Brain microvascular endothelial cell (primary cell): ENCODE measurements around the gene DOCK10.

Experiments used
- DNase-seq: peaks from one replicate; pipeline ENCODE4 v3.0.0-alpha.2; 2020
- H3K27ac ChIP-seq: fragments of 250-450 bp; sonication (Bioruptor Pico); 2 replicates; pipeline ENCODE4 v1.5.1; 2020; ENCODE audit warnings: mild to moderate bottlenecking, moderate library complexity
- H3K27me3 ChIP-seq: fragments of 250-450 bp; sonication (Bioruptor Pico); replicated peaks from 2 replicates; pipeline ENCODE4 v1.5.1; 2020; ENCODE audit warnings: mild to moderate bottlenecking
- H3K36me3 ChIP-seq: fragments of 250-450 bp; sonication (Bioruptor Pico); replicated peaks from 2 replicates; pipeline ENCODE4 v1.5.1; 2020; ENCODE audit warnings: mild to moderate bottlenecking
- H3K4me3 ChIP-seq: 2 replicates; pipeline ENCODE4 v1.5.1; 2011; ENCODE audit warnings: low read depth, mild to moderate bottlenecking, control low read depth, low read length, moderate library complexity
- in situ Hi-C: cut with HindIII; loops from 2 replicates; pipeline ENCODE4 v1.10.0; 2017; ENCODE audit warnings: low sequenced_read_pairs, low pct_ligation_motif_present
- TF ChIP-seq, protein P1 (sequence below): IDR thresholded peaks from 2 replicates; pipeline ENCODE4 v1.5.1; 2011; ENCODE audit warnings: low read depth, mild to moderate bottlenecking, moderate library complexity, low read length, control low read depth, inconsistent platforms; ENCODE audit errors: missing control alignments

The DOCK10 gene

DNA sequence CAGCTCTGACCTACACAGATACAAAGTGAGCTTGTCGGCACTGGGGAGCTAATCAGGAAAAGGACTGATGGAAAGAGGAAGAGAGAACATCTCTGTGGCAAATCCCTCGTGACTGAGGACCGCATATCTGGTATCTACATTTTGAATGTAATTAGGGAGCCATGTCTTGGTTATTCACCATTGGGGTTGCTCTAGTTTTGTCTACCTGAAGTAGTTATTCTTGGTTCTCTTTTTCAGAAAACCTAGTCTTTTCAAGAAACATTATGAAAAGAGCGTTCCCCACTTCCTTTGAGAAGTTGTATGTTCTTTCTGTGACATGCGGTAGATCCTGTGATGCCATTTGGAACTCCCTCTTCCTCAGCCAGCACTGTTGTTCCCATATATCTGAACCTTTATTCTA lies 104.4 kb downstream of the DOCK10 start:
- TF ChIP-seq, protein P1, sequence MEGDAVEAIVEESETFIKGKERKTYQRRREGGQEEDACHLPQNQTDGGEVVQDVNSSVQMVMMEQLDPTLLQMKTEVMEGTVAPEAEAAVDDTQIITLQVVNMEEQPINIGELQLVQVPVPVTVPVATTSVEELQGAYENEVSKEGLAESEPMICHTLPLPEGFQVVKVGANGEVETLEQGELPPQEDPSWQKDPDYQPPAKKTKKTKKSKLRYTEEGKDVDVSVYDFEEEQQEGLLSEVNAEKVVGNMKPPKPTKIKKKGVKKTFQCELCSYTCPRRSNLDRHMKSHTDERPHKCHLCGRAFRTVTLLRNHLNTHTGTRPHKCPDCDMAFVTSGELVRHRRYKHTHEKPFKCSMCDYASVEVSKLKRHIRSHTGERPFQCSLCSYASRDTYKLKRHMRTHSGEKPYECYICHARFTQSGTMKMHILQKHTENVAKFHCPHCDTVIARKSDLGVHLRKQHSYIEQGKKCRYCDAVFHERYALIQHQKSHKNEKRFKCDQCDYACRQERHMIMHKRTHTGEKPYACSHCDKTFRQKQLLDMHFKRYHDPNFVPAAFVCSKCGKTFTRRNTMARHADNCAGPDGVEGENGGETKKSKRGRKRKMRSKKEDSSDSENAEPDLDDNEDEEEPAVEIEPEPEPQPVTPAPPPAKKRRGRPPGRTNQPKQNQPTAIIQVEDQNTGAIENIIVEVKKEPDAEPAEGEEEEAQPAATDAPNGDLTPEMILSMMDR: no peak
- Histone ChIP-seq H3K27me3 (no peaks in the 10 kb centered on the region), H3K36me3 (no peaks in the 10 kb centered on the region), H3K4me3 (no peak overlapping the region), H3K27ac (peak overlapping the region; percentile 85)
- DNase-seq: no peak
- in situ Hi-C loops: no loop called here

DNA sequence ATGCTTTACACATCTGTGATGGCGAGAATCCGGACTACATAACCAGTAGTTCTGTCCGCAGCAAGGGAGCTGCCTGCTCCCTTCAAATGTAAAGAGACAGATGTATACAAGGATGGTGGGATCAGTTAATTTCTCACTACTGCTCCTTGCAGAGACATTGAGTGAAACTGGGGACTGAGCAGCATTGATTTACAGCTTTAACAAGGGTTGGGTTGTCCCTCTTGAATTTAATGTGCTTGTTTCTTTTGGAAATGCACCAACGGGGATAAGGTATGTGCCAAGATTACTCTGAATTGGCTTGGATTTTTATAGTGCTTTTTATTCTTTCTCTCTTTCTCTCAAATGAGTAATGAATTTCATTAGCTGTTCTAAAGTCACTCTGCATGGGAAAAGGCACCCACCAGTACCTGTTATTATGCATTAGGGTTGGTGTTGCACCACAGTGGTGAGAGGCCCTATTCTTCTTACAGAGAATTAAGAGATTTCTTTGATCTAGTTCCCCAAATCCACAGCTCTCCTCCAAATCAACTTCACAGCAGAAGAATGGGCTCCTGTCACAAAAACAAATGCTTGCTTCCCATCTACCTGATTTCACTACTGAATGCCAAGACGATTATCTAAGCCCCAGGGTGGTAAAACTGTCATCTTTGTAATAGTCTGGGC lies 107.6 kb downstream of the DOCK10 start:
- in situ Hi-C loops: no loop called here
- Histone ChIP-seq H3K4me3 (no peak overlapping the region), H3K27me3 (no peaks in the 10 kb centered on the region), H3K36me3 (peaks cover 7% of the 10 kb centered on the region), H3K27ac (no peak overlapping the region)
- TF ChIP-seq, protein P1: no peak
- DNase-seq: no peak

- Histone ChIP-seq H3K27me3 (no peaks in the 10 kb centered on the region), H3K4me3 (no peak overlapping the region), H3K36me3 (peaks cover 14% of the 10 kb centered on the region), H3K27ac (no peak overlapping the region)
- DNase-seq: no peak
- in situ Hi-C loops: no loop called here
- TF ChIP-seq, protein P1: no peak
These were observed 108.8 kb downstream of the DOCK10 start for GRCh38 chr2:224933431-224933830.

- H3K27me3 ChIP-seq: no peaks in the 10 kb centered on the region
- in situ Hi-C loops: no loop called here
- H3K36me3 ChIP-seq: peaks cover 18% of the 10 kb centered on the region
- DNase-seq: no peak
- TF ChIP-seq, protein P1: no peak
- H3K4me3 ChIP-seq: no peak overlapping the region
- no peak overlapping the region for H3K27ac ChIP-seq
These were observed 109.7 kb downstream of the DOCK10 start for GRCh38 chr2:224932522-224932921.

DNA sequence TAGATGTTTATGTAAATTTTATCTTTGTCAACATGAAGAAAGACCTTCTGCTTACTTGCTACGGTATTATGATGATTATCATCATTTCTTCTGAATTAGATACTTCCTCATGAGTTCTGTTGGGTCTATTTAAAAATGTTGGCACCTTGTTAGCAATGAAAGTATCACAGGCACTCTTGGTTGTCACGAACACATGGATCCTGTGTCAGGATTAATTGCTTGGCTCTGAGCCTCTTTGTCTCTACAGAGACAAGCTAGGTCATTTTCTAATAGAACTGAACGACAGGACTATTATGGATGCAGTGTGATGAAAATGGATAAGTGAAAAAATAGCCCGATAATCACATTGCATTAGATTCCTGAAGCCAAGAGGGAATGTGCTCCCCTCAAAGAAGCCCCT lies 110.3 kb downstream of the DOCK10 start:
- no peak for DNase-seq
- Histone ChIP-seq H3K27me3 (no peaks in the 10 kb centered on the region), H3K4me3 (no peak overlapping the region), H3K27ac (no peak overlapping the region), H3K36me3 (peaks cover 18% of the 10 kb centered on the region)
- in situ Hi-C loops: no loop called here
- TF ChIP-seq, protein P1: no peak

- Histone ChIP-seq H3K36me3 (peaks cover 18% of the 10 kb centered on the region), H3K27me3 (no peaks in the 10 kb centered on the region), H3K4me3 (no peak overlapping the region), H3K27ac (no peak overlapping the region)
- no peak for DNase-seq
- TF ChIP-seq, protein P1: peak; percentile 5
- in situ Hi-C loops: no loop called here
These were observed 111.3 kb downstream of the DOCK10 start for GRCh38 chr2:224930990-224931389.
